ENCODE data around the gene PRKG1.

DNA sequence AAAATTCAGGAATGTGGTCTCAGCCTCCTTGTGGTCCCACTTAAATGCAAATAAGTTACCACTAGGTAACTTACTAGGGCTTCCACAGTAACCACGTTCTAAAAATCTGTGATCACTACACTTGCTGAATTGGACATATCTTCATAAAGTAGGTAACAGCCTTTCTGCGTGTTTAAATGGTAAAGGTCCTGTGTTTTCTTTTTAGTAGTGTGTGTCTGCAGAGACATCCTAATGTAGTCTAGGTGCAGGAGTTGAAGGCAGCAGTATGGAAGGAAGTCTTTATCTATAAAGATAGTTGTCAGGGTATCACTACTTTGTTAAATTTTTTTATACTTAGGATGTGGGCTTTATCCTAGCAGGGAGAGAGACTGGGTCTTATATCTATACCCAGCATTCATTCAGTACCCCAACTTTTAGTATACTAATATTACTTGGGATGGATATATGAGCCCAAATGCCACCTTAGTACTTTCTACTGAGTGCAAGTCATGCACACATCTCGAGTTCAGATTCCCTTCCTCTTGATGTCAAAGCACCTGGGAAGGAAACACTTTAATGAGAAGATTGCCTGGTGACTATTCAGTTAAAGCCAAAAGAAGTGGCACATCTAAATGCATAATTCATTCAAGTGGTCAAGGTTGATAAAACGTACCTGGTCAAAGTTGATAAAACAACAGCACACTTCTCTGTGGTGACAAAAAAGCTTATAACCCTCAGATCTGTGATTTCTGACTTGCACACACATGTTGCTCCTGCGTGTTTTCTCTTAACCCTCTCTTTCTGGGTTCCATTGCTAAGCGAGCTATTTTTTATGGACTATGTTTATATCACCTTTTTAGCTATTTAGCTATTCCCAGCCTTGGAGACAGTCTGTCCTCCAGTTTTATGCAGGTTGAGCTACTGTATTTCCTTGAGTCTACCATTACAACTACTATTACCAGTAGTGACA lies 958.7 kb downstream of the PRKG1 start:
- TF ChIP-seq, protein P1, sequence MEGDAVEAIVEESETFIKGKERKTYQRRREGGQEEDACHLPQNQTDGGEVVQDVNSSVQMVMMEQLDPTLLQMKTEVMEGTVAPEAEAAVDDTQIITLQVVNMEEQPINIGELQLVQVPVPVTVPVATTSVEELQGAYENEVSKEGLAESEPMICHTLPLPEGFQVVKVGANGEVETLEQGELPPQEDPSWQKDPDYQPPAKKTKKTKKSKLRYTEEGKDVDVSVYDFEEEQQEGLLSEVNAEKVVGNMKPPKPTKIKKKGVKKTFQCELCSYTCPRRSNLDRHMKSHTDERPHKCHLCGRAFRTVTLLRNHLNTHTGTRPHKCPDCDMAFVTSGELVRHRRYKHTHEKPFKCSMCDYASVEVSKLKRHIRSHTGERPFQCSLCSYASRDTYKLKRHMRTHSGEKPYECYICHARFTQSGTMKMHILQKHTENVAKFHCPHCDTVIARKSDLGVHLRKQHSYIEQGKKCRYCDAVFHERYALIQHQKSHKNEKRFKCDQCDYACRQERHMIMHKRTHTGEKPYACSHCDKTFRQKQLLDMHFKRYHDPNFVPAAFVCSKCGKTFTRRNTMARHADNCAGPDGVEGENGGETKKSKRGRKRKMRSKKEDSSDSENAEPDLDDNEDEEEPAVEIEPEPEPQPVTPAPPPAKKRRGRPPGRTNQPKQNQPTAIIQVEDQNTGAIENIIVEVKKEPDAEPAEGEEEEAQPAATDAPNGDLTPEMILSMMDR (optimal IDR thresholded peaks at IDR 0.05 in 1 of 3, IDR thresholded peaks at IDR 0.05 in 1 of 3, conservative IDR thresholded peaks at IDR 0.05 in 1 of 3; ENCODE audit: extremely low read depth in 1 of 3, insufficient read depth in 2 of 3, low read length in 3 of 3): no peak
- no peak for TF ChIP-seq EZH2 (IDR thresholded peaks at IDR 0.05; ENCODE audit: low read length)

Data from keratinocyte (primary cell).